ENCODE data around the gene S100Z. TPM values are rescaled to one million over a fixed set of nuclear protein-coding genes. Genes with fewer than 3 reads are reported as not detected.
A peak's percentile ranks its signal among the peaks of the same experiment; 100 is the strongest.

The S100Z gene
- total RNA-seq, 1 donor from 2014 or later = not detected

DNA sequence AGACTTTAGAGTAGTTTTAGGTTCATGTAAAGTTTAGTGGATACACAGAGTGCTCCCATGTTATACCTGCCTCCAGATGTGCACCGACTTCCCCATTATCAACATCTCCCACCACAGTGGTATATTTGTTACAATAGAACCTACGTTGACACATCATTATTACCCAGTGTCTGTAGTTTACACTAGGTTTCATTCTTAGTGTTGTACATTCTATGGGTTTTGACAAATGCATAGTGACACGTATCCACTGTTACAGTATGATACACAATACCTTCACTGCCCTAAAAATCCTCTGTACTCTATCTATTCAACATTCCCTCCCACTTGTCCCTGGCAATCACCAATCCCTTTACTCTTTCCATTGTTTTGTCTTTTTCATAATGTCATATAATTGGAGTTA is 68.7 kb downstream of the S100Z start:
- no peak overlapping the region for H3K27ac Mint-ChIP-seq
- DNase-seq (ENCODE audit: low spot score) = no peak
- no peaks in the 10 kb centered on the region for H3K4me1 ChIP-seq
- no peaks in the 10 kb centered on the region for H3K4me1 Mint-ChIP-seq
- no peaks in the 10 kb centered on the region for H3F3A ChIP-seq (ENCODE audit: low read depth)
- H3K79me2 ChIP-seq (ENCODE audit: low read depth) = no peaks in the 10 kb centered on the region
- H3K9me3 ChIP-seq (ENCODE audit: low read depth) = no peaks in the 10 kb centered on the region
- H3K9ac ChIP-seq = no peak overlapping the region
- no peaks in the 10 kb centered on the region for H3K27me3 ChIP-seq
- no peaks in the 10 kb centered on the region for H3K36me3 ChIP-seq
- no peak overlapping the region for H3K4me3 Mint-ChIP-seq
- H3K27me3 Mint-ChIP-seq (ENCODE audit: insufficient read depth, low read depth) = peaks cover 7% of the 10 kb centered on the region
- H3K27ac ChIP-seq = no peak overlapping the region
- TF ChIP-seq EZH2phosphoT487 (IDR thresholded peaks at IDR 0.05) (no peak), EZH2 (IDR thresholded peaks at IDR 0.05) (no peak)
- TF ChIP-seq, protein P1, sequence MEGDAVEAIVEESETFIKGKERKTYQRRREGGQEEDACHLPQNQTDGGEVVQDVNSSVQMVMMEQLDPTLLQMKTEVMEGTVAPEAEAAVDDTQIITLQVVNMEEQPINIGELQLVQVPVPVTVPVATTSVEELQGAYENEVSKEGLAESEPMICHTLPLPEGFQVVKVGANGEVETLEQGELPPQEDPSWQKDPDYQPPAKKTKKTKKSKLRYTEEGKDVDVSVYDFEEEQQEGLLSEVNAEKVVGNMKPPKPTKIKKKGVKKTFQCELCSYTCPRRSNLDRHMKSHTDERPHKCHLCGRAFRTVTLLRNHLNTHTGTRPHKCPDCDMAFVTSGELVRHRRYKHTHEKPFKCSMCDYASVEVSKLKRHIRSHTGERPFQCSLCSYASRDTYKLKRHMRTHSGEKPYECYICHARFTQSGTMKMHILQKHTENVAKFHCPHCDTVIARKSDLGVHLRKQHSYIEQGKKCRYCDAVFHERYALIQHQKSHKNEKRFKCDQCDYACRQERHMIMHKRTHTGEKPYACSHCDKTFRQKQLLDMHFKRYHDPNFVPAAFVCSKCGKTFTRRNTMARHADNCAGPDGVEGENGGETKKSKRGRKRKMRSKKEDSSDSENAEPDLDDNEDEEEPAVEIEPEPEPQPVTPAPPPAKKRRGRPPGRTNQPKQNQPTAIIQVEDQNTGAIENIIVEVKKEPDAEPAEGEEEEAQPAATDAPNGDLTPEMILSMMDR (IDR thresholded peaks at IDR 0.05) = no peak
- H3K9me3 Mint-ChIP-seq = peaks cover 6% of the 10 kb centered on the region
- no peaks in the 10 kb centered on the region for H4K20me1 ChIP-seq (ENCODE audit: low read depth)
- no peak overlapping the region for H3K4me3 ChIP-seq
- no peaks in the 10 kb centered on the region for H3K36me3 Mint-ChIP-seq
- no peak overlapping the region for H2AFZ ChIP-seq (replicated peaks)
- no peak overlapping the region for H3K4me2 ChIP-seq

DNA sequence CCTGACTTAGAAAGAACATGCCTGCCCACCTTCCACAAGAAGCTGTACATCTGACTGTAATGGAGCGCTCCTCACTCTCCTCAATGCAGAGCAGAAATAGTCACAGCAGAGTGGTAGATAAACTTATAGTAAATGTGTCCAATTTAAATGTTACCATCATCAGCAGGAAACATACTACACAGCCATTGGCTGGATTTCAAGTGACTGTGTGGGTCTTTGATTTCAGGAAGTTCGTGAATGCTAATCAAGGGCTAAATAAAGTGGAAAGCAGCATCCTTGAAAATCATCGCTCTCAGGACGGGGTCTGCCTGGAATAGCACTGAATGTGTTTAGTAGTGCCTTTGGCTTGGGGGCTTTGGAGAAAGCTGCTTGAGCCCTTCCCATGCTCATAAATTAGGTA is 70.7 kb downstream of the S100Z start:
- DNase-seq (ENCODE audit: low spot score) = no peak
- Histone ChIP-seq H3F3A (ENCODE audit: low read depth) (no peaks in the 10 kb centered on the region), H3K4me1 (no peaks in the 10 kb centered on the region), H3K36me3 (no peaks in the 10 kb centered on the region), H3K9ac (no peak overlapping the region), H2AFZ (replicated peaks) (peak overlapping the region; percentile 58), H3K9me3 (ENCODE audit: low read depth) (no peaks in the 10 kb centered on the region), H3K4me2 (no peak overlapping the region), H4K20me1 (ENCODE audit: low read depth) (no peaks in the 10 kb centered on the region), H3K27me3 (no peaks in the 10 kb centered on the region), H3K79me2 (ENCODE audit: low read depth) (no peaks in the 10 kb centered on the region), H3K4me3 (no peak overlapping the region), H3K27ac (no peak overlapping the region)
- Mint-ChIP-seq H3K9me3 (no peaks in the 10 kb centered on the region), H3K27ac (no peak overlapping the region), H3K4me1 (no peaks in the 10 kb centered on the region), H3K27me3 (ENCODE audit: insufficient read depth, low read depth) (peaks cover 6% of the 10 kb centered on the region), H3K36me3 (no peaks in the 10 kb centered on the region), H3K4me3 (no peak overlapping the region)
- TF ChIP-seq EZH2 (IDR thresholded peaks at IDR 0.05) (no peak), EZH2phosphoT487 (IDR thresholded peaks at IDR 0.05) (no peak)
- TF ChIP-seq, protein P1 (IDR thresholded peaks at IDR 0.05) = no peak

DNA sequence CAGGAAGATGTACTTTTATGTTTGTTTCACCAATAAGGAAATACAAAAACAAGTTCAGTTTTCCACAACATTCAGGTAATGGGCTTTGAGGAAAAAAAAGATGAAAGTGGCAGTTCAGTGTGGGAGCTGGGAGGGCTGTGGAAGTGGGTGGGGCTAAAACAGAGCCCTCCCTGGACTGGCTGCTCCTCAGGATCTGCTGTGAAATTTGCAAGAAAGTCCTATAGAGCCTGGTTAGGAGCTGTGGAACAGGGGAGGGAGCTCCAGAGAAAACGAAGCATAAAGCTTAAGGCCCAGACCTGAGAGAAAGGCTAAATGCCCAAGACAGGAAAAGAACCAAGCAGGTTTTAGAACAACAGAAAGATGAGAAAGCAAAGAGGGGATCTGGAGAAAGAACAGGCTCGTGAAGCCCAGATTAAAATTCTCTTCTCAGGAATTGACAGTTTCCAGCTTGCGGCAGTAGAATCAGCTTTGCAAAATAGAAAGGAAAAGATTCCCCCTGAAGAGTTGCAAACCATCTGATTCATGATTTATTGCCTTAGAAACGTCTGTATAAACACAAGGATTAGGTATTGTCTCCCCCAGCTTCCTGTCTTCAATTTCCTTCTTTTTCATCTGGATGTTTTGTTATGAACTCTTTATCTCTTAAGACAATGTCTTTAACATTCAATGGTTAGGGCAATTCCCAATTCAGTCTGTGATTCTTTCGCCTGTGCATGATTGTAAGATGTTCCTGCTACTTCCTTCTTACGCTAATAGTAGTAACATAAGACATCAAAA is 76.7 kb downstream of the S100Z start:
- Histone ChIP-seq H2AFZ (replicated peaks) (peak overlapping the region; percentile 64), H3K27me3 (no peaks in the 10 kb centered on the region), H3K4me3 (no peak overlapping the region), H3K79me2 (ENCODE audit: low read depth) (no peaks in the 10 kb centered on the region), H4K20me1 (ENCODE audit: low read depth) (no peaks in the 10 kb centered on the region), H3K36me3 (no peaks in the 10 kb centered on the region), H3K4me1 (peaks cover 9% of the 10 kb centered on the region), H3K9me3 (ENCODE audit: low read depth) (no peaks in the 10 kb centered on the region), H3F3A (ENCODE audit: low read depth) (no peaks in the 10 kb centered on the region), H3K4me2 (no peak overlapping the region), H3K9ac (no peak overlapping the region), H3K27ac (no peak overlapping the region)
- peak; percentile 3 for DNase-seq (ENCODE audit: low spot score)
- Mint-ChIP-seq H3K4me1 (peaks cover 9% of the 10 kb centered on the region), H3K36me3 (no peaks in the 10 kb centered on the region), H3K27ac (no peak overlapping the region), H3K27me3 (ENCODE audit: insufficient read depth, low read depth) (peaks cover 6% of the 10 kb centered on the region), H3K9me3 (no peaks in the 10 kb centered on the region), H3K4me3 (no peak overlapping the region)
- TF ChIP-seq, protein P1 (IDR thresholded peaks at IDR 0.05) = no peak
- no peak for TF ChIP-seq EZH2 (IDR thresholded peaks at IDR 0.05)
- no peak for TF ChIP-seq EZH2phosphoT487 (IDR thresholded peaks at IDR 0.05)
